IMR-90 (cell line): ENCODE measurements around the gene TAF3. TPM values are rescaled to one million over a fixed set of nuclear protein-coding genes. Genes with fewer than 3 reads are reported as not detected.

Source experiments
- ATAC-seq: fragments of 200-7000 bp; cut with Tn5 transposase; 2 replicates; pipeline ENCODE4 v1.9.1; 2020; ENCODE audit warnings: low read depth, mild to moderate bottlenecking, moderate library complexity
- BruUV-seq: library from RNA; stranded (reverse); fragments of 400-500 nt; replicated peaks from 2 replicates; lab custom pipeline; 2021; lab: Mats Ljungman, UMichigan
- CTCF ChIA-PET: fragments of 300-600 bp; formaldehyde crosslinking; extraction: SDS; loops from one replicate; lab custom pipeline; 2021; ENCODE audit warnings: antibody characterized with exemption; lab: Yijun Ruan, JAX
- POLR2A ChIA-PET: fragments of 300-600 bp; sonication (Branson Sonifier 250); formaldehyde crosslinking; loops from one replicate; lab custom pipeline; 2022; ENCODE audit warnings: antibody characterized with exemption; ENCODE audit not compliant: unreplicated experiment; lab: Charles Lee
- DNase-seq: peaks from one replicate; pipeline ENCODE4 v3.0.0; 2013
- H2AFZ ChIP-seq: replicated peaks from 2 replicates; pipeline ENCODE3; 2013; ENCODE audit warnings: low read length, mild to moderate bottlenecking; ENCODE audit not compliant: poor library complexity
- H2AK5ac ChIP-seq: 2 replicates; pipeline ENCODE4 v1.6.1; 2013; ENCODE audit warnings: low read depth, low read length, inconsistent platforms
- H2AK9ac ChIP-seq: replicated peaks from 2 replicates; pipeline ENCODE3; 2013; ENCODE audit warnings: mild to moderate bottlenecking, low read depth, low read length, moderate library complexity; ENCODE audit not compliant: poor library complexity
- H2BK120ac ChIP-seq: 2 replicates; pipeline ENCODE4 v1.6.1; 2013; ENCODE audit warnings: low read depth, low read length, inconsistent platforms
- H2BK15ac ChIP-seq: 3 replicates; pipeline ENCODE4 v1.6.1; 2013; ENCODE audit warnings: low read depth, low read length, inconsistent platforms
- H2BK20ac ChIP-seq: 2 replicates; pipeline ENCODE4 v1.6.1; 2013; ENCODE audit warnings: low read depth, mild to moderate bottlenecking, inconsistent platforms, low read length, moderate library complexity
- H2BK5ac ChIP-seq: 2 replicates; pipeline ENCODE4 v1.6.1; 2013; ENCODE audit warnings: mild to moderate bottlenecking, low read depth, low read length, inconsistent platforms; ENCODE audit not compliant: poor library complexity, severe bottlenecking
- H3K14ac ChIP-seq: replicated peaks from 2 replicates; pipeline ENCODE4 v1.6.1; 2013; ENCODE audit warnings: low read depth, low read length, inconsistent platforms
- H3K18ac ChIP-seq: 2 replicates; pipeline ENCODE4 v1.6.1; 2013; ENCODE audit warnings: low read depth, low read length, control low read depth
- H3K23ac ChIP-seq: 2 replicates; pipeline ENCODE4 v1.6.1; 2013; ENCODE audit warnings: low read depth, low read length, inconsistent platforms
- H3K27ac ChIP-seq: 2 replicates; pipeline ENCODE4 v1.5.1; 2013; ENCODE audit warnings: mild to moderate bottlenecking, control low read depth, low read length; ENCODE audit not compliant: insufficient read depth
- H3K27me3 ChIP-seq: 2 replicates; pipeline ENCODE4 v1.6.1; 2013; ENCODE audit warnings: low read length; ENCODE audit not compliant: control insufficient read depth, insufficient read depth
- H3K36me3 ChIP-seq: 2 replicates; pipeline ENCODE4 v1.6.1; 2013; ENCODE audit warnings: low read length, mixed read lengths; ENCODE audit not compliant: control insufficient read depth, insufficient read depth
- H3K4ac ChIP-seq: 2 replicates; pipeline ENCODE4 v1.6.1; 2013; ENCODE audit warnings: low read depth, low read length, inconsistent platforms
- H3K4me1 ChIP-seq: 2 replicates; pipeline ENCODE4 v1.6.1; 2013; ENCODE audit warnings: low read length, mixed read lengths; ENCODE audit not compliant: control insufficient read depth, insufficient read depth
- H3K4me2 ChIP-seq: 2 replicates; pipeline ENCODE4 v1.6.1; 2013; ENCODE audit warnings: low read depth, mild to moderate bottlenecking, control low read depth, low read length, moderate library complexity
- H3K4me3 ChIP-seq: 2 replicates; pipeline ENCODE4 v1.5.1; 2013; ENCODE audit warnings: low read depth, mild to moderate bottlenecking, control low read depth, low read length, moderate library complexity; ENCODE audit not compliant: insufficient read depth
- H3K56ac ChIP-seq: 2 replicates; pipeline ENCODE4 v1.6.1; 2013; ENCODE audit warnings: low read length, inconsistent platforms; ENCODE audit not compliant: insufficient read depth; ENCODE audit errors: extremely low read depth
- H3K79me1 ChIP-seq, 2 experiments: 2 replicates each; pipeline ENCODE4 v1.6.1; 2013; ENCODE audit warnings: low read length in 2 of 2, inconsistent platforms in 1 of 2, low read depth in 1 of 2
- H3K9ac ChIP-seq: 2 replicates; pipeline ENCODE4 v1.6.1; 2013; ENCODE audit warnings: low read depth, low read length, control low read depth
- H3K9me1 ChIP-seq: 2 replicates; pipeline ENCODE4 v1.6.1; 2013; ENCODE audit warnings: low read length, inconsistent platforms; ENCODE audit not compliant: insufficient read depth
- H3K9me3 ChIP-seq: 2 replicates; pipeline ENCODE4 v1.6.1; 2013; ENCODE audit warnings: low read length; ENCODE audit not compliant: control insufficient read depth, insufficient read depth
- H4K20me1 ChIP-seq: 2 replicates; pipeline ENCODE4 v1.6.1; 2013; ENCODE audit warnings: low read length, inconsistent platforms; ENCODE audit not compliant: insufficient read depth
- H4K5ac ChIP-seq: 2 replicates; pipeline ENCODE4 v1.6.1; 2013; ENCODE audit warnings: mild to moderate bottlenecking, low read depth, low read length, control low read depth
- H4K8ac ChIP-seq, 2 experiments: 2 replicates each; pipeline ENCODE4 v1.6.1; 2013; ENCODE audit warnings: low read depth in 2 of 2, low read length in 2 of 2, control low read depth in 1 of 2, inconsistent platforms in 1 of 2
- H4K91ac ChIP-seq: 2 replicates; pipeline ENCODE4 v1.6.1; 2013; ENCODE audit warnings: low read depth, low read length, inconsistent platforms; ENCODE audit not compliant: insufficient read depth
- BHLHE40 ChIP-seq: fragments of 150-350 bp; IDR thresholded peaks from 2 replicates; pipeline ENCODE4 v1.6.1; 2016; ENCODE audit warnings: mild to moderate bottlenecking, low read depth, low read length
- CHD1 ChIP-seq: IDR thresholded peaks from 2 replicates; pipeline ENCODE4 v1.6.1; 2012; ENCODE audit warnings: low read depth, low read length, improper control_type of control experiment
- CTCF ChIP-seq: conservative IDR thresholded peaks from 2 replicates; pipeline ENCODE4 v1.5.1; 2012; ENCODE audit warnings: mild to moderate bottlenecking, low read depth, low read length, improper control_type of control experiment
- MAZ ChIP-seq: IDR thresholded peaks from 2 replicates; pipeline ENCODE4 v1.6.1; 2012; ENCODE audit warnings: low read depth, mild to moderate bottlenecking, low read length, improper control_type of control experiment, moderate library complexity, borderline replicate concordance
- MXI1 ChIP-seq: IDR thresholded peaks from 2 replicates; pipeline ENCODE4 v1.6.1; 2012; ENCODE audit warnings: low read depth, mild to moderate bottlenecking, low read length, moderate library complexity, borderline replicate concordance
- NFE2L2 ChIP-seq: fragments of 150-350 bp; IDR thresholded peaks from 2 replicates; pipeline ENCODE4 v1.6.1; 2016; ENCODE audit warnings: low read depth, mild to moderate bottlenecking, low read length
- POLR2A ChIP-seq: IDR thresholded peaks from 2 replicates; pipeline ENCODE4 v1.6.1; 2012; ENCODE audit warnings: mild to moderate bottlenecking, low read depth, low read length
- RCOR1 ChIP-seq: IDR thresholded peaks from 2 replicates; pipeline ENCODE4 v1.6.1; 2012; ENCODE audit warnings: mild to moderate bottlenecking, low read length, improper control_type of control experiment; ENCODE audit not compliant: insufficient replicate concordance
- RFX5 ChIP-seq: IDR thresholded peaks from 2 replicates; pipeline ENCODE4 v1.8.0; 2012; ENCODE audit warnings: low read depth, mild to moderate bottlenecking, low read length, moderate library complexity
- USF2 ChIP-seq: fragments of 150-350 bp; IDR thresholded peaks from 2 replicates; pipeline ENCODE4 v1.6.1; 2017; ENCODE audit warnings: mild to moderate bottlenecking, antibody characterized with exemption, low read length, low read depth
- WGBS, 2 experiments: methylation state at CpG; one replicate each; pipeline versions ENCODE4 v1.1.5 to v1.1.7; 2013; ENCODE audit warnings: missing lambda C conversion rate in 2 of 2; ENCODE audit not compliant: insufficient read length in 1 of 2; ENCODE audit errors: extremely low coverage in 2 of 2; 5-methylcytosine and 5-hydroxymethylcytosine counted together
- dilution Hi-C: fragments of 300-500 bp; cut with HindIII; formaldehyde crosslinking; loops from one replicate; pipeline ENCODE4 v1.14.3; 2018; ENCODE audit warnings: low sequenced_read_pairs; ENCODE audit not compliant: unreplicated experiment
- in situ Hi-C: fragments of 300-500 bp; cut with MboI; formaldehyde crosslinking; loops from 3 replicates; pipeline ENCODE4 v1.14.3; 2019; ENCODE audit warnings: low sequenced_read_pairs, inconsistent platforms, mixed read lengths
- intact Hi-C: fragments of 100-400 bp; cut with micrococcal nuclease; formaldehyde crosslinking; loops from 2 replicates; pipeline ENCODE4 v1.10.0; 2022
- polyA plus RNA-seq, 3 experiments: library from polyadenylated mRNA; depleted of rRNA; stranded (reverse); fragments of >200 nt; gene quantifications; 2 replicates each; pipeline ENCODE4 v1.2.3, GENCODE V29; 2012; ENCODE audit warnings: low replicate concordance in 1 of 3
- total RNA-seq: library from RNA; depleted of rRNA; stranded (reverse); fragments of >200 nt; gene quantifications from 2 replicates; pipeline ENCODE4 v1.2.3, GENCODE V29; 2012
- TF ChIP-seq, protein P1 (sequence below): fragments of 150-350 bp; IDR thresholded peaks from 2 replicates; pipeline ENCODE4 v1.6.1; 2016; ENCODE audit warnings: low read depth, mild to moderate bottlenecking, low read length, moderate library complexity, borderline replicate concordance

Gene TAF3
- total and polyA plus RNA-seq, 2 of the 4 experiments (the other 2 are of a cell fraction), result 1.4 to 2.3 TPM

- ATAC-seq, result no peak
- no peak overlapping the region for H2BK15ac ChIP-seq
- no CpG with 5 or more reads among the region's 3 CpGs for WGBS, 2 experiments
Measured at GRCh38 chr10:7813481-7813880, 4.8 kb upstream of the TAF3 start.

More at GRCh38 chr10:7813481-7813880, 4.8 kb upstream of the TAF3 start:
- no peak overlapping the region for H3K4ac ChIP-seq
- dilution Hi-C loops, result no loop called here
- H3K18ac ChIP-seq, result no peak overlapping the region
- no peak overlapping the region for H3K4me3 ChIP-seq
- no peak for DNase-seq
- no peak overlapping the region for H3K9ac ChIP-seq
- H2BK20ac ChIP-seq, result no peak overlapping the region
- BruUV-seq, result no TSS peak
- no peak overlapping the region for H2BK5ac ChIP-seq
- no peak overlapping the region for H3K56ac ChIP-seq
- no peak overlapping the region for H2AK5ac ChIP-seq
- no peak overlapping the region for H2BK120ac ChIP-seq
- no peak overlapping the region for H4K5ac ChIP-seq
- no peak overlapping the region; the same call in 1 of the 2 replicates for H3K23ac ChIP-seq
- no peak overlapping the region for H4K91ac ChIP-seq
- H4K20me1 ChIP-seq, result no peaks in the 10 kb centered on the region
- no peak overlapping the region for H3K4me2 ChIP-seq
- no peak for TF ChIP-seq NFE2L2
- no peak for TF ChIP-seq USF2
- TF ChIP-seq RCOR1, result no peak
- TF ChIP-seq POLR2A, result no peak
- TF ChIP-seq BHLHE40, result no peak
- TF ChIP-seq, protein P1, sequence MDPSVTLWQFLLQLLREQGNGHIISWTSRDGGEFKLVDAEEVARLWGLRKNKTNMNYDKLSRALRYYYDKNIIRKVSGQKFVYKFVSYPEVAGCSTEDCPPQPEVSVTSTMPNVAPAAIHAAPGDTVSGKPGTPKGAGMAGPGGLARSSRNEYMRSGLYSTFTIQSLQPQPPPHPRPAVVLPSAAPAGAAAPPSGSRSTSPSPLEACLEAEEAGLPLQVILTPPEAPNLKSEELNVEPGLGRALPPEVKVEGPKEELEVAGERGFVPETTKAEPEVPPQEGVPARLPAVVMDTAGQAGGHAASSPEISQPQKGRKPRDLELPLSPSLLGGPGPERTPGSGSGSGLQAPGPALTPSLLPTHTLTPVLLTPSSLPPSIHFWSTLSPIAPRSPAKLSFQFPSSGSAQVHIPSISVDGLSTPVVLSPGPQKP, result no peak
- no peak for TF ChIP-seq RFX5
- no peak for TF ChIP-seq MAZ
- no peak for TF ChIP-seq CHD1
- TF ChIP-seq MXI1, result no peak
- TF ChIP-seq CTCF, result no peak
- CTCF ChIA-PET, result interaction anchor here (0.6 kb wide), 1 partner anchor 11 kb away, joined by 3 read pairs; no protein-coding TSS in a partner anchor
- POLR2A ChIA-PET, result no interaction called here
- H3K27me3 ChIP-seq, result peaks cover 15% of the 10 kb centered on the region; the same call in 1 of the 2 replicates
- H3K4me1 ChIP-seq, result no peaks in the 10 kb centered on the region
- no peak overlapping the region for H3K27ac ChIP-seq
- no peak overlapping the region for H3K14ac ChIP-seq
- intact Hi-C loops, result no loop called here
- H3K9me1 ChIP-seq, result no peaks in the 10 kb centered on the region
- no peak overlapping the region for H2AK9ac ChIP-seq
- peaks cover 3% of the 10 kb centered on the region; the same call in 1 of the 2 replicates for H3K36me3 ChIP-seq
- H2AFZ ChIP-seq, result no peak overlapping the region
- in situ Hi-C loops, result no loop called here
- H4K8ac ChIP-seq, result no peak overlapping the region
- H3K79me1 ChIP-seq, result no peaks in the 10 kb centered on the region; a peak in 1 of 4 replicates
- no peaks in the 10 kb centered on the region for H3K9me3 ChIP-seq
